Cerebellar nuclear complex (tissue), 1 donor: ENCODE measurements around the gene LMAN1.

Experiments used
- DNase-seq, 2 experiments: peaks; one replicate each; lab custom pipeline; 2025; lab: John Stamatoyannopoulos, UW

The LMAN1 gene

GRCh38 chr18:59359576-59359952 lies 499 bp upstream of the LMAN1 start:
- DNase-seq: no peak

- no peak for DNase-seq
Observed at GRCh38 chr18:59358414-59358711, 702 bp downstream of the LMAN1 start.

GRCh38 chr18:59357928-59358327 lies 1.1 kb downstream of the LMAN1 start:
- no peak for DNase-seq

- no peak for DNase-seq
Observed at GRCh38 chr18:59354731-59355130, 4.3 kb downstream of the LMAN1 start.

GRCh38 chr18:59353079-59353680 lies 5.9 kb downstream of the LMAN1 start:
- no peak for DNase-seq

- DNase-seq: no peak
Observed at GRCh38 chr18:59352250-59352855, 6.7 kb downstream of the LMAN1 start.

GRCh38 chr18:59345556-59345955 lies 13.5 kb downstream of the LMAN1 start:
- DNase-seq: no peak

- no peak for DNase-seq
Observed at GRCh38 chr18:59344996-59345395, 14.1 kb downstream of the LMAN1 start.

GRCh38 chr18:59343926-59344325 lies 15.1 kb downstream of the LMAN1 start:
- DNase-seq: no peak

- DNase-seq: no peak
Observed at GRCh38 chr18:59340817-59341216, 18.2 kb downstream of the LMAN1 start.

GRCh38 chr18:59340312-59340711 lies 18.8 kb downstream of the LMAN1 start:
- DNase-seq: no peak

- DNase-seq: no peak
Observed at GRCh38 chr18:59332986-59333385, 26.1 kb downstream of the LMAN1 start.

GRCh38 chr18:59328683-59329082 lies 30.4 kb downstream of the LMAN1 start:
- no peak for DNase-seq

- no peak for DNase-seq
Observed at GRCh38 chr18:59325965-59326364, 33.1 kb downstream of the LMAN1 start.

GRCh38 chr18:59324623-59324971 lies 34.5 kb downstream of the LMAN1 start:
- no peak for DNase-seq

- DNase-seq: no peak
Observed at GRCh38 chr18:59323931-59324622, 35.0 kb downstream of the LMAN1 start.

- DNase-seq: no peak
Observed at GRCh38 chr18:59318460-59319050, 40.5 kb downstream of the LMAN1 start, which contains the start of gene CPLX4. CPLX4 (minus strand) TSS chr18:59318649; CDS start chr18:59318462, 187 bp downstream.

- DNase-seq: no peak
Observed at GRCh38 chr18:59311631-59312030, 47.4 kb downstream of the LMAN1 start.

- no peak for DNase-seq
Observed at GRCh38 chr18:59308938-59309260, 50.2 kb downstream of the LMAN1 start.

- no peak for DNase-seq
Observed at GRCh38 chr18:59308248-59308937, 50.7 kb downstream of the LMAN1 start.

- no peak for DNase-seq
Observed at GRCh38 chr18:59306640-59307039, 52.4 kb downstream of the LMAN1 start.

- no peak for DNase-seq
Observed at GRCh38 chr18:59305295-59305694, 53.8 kb downstream of the LMAN1 start.

GRCh38 chr18:59303656-59304195 lies 55.3 kb downstream of the LMAN1 start:
- no peak for DNase-seq
